ENCODE results near the gene PANX1.
A peak's percentile ranks its signal among the peaks of the same experiment; 100 is the strongest.
"Not testable (repeated sequence)": the region's sequence is repeated elsewhere in the genome, so short reads cannot be mapped to it uniquely, and the experiment has no call there.

The PANX1 gene

DNA sequence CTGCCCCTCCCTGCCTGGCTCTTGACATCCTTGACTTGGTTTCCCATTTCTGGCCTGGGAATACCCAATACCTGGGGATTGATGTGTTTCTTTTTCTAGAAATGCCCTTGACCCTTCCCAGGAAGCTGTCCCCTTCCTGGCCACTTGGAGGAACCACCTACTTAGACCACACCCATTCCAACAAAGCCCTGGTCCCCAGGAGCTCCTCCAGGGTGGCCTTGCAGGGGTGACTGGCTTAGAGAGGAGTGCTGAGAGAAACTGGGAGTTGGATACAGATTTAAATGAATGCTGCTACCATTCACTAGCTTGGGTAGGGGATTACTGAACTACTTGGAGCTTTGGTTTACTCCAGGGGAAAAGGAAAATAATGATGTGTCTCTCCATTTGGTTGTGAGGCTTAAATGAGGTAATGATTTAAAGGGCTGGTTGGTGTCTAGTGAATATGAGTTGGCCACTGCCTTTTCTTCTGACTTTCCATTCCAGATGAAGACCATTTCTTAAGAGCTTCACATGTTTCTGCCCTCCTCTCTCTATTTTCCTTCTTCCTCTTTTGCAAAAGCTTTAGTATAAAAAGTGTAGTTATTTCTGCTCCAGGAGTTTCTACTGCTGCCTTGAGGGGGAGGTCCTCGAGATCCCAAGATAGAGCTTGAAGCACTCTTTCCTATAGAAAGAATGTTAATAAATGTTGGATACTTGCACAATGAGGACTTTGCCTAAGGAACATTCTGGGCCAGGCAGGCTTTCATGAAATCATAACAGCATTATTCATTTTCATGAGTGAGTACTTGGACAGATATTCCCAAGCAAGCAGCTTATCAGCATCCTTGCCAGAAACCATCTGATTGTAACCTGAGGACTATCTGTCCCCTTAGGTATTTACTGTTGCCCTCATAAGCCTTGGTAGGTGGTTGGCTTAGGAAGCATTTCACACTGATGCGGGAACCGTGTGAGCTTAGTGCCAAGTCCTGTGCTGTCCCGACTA, 22.4 kb downstream of the PANX1 start:
- DNase-seq: no peak

DNA sequence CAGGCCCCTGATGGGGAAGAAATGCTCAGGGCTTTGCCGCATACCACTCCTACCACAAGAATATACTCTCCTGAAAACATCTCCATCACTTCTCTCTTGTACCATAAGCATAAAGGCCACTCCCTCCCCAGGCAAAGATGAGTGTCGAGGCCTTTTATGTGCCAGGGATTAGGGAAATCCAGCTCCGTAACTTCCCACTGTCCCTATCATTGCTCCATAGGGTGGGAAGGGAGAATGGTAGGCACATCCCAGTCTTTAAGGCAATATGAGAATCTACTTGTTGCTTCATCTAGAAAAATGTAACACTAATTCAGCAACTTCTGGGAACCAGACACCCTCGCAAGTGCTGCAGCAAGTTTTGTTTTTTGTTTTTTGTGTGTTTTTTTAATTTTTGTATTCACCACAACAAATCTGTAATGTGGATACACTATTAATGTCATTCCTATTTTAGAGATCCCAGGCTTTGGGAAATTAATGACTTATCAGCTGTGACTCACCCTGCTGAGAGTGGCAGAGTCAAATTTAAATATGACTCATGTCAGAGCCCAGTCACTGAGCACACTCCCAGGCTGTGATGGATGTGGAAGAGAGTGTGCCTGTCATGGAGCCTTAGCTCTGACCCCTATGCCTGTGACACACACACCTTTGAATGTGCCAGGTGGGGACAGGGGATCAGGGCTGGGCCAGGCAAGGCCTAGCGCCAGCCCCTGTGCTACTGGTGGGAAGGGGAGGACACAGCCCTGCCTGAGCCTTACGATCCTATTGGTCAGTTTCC, 23.4 kb downstream of the PANX1 start:
- peak; percentile 91 for DNase-seq

DNA sequence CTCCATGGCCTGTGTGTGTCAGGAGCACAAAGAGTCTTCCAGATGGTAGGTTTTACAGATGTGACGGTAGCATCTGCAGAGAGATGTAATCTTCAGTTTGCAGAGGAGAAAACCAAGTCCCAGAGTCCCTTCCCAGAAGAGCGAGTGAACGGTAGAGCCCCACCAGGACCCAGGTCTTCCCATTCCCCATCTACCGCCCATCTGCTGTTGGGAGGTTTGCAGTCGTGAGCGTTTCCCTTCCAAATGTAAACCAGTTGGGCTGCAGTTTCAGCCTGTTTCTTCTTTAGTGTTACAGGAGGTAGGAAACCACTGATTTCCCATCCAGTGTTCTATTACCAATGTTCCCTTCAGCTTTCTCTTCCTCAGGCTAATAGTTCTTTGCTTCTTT, 24.0 kb downstream of the PANX1 start:
- DNase-seq: no peak

DNA sequence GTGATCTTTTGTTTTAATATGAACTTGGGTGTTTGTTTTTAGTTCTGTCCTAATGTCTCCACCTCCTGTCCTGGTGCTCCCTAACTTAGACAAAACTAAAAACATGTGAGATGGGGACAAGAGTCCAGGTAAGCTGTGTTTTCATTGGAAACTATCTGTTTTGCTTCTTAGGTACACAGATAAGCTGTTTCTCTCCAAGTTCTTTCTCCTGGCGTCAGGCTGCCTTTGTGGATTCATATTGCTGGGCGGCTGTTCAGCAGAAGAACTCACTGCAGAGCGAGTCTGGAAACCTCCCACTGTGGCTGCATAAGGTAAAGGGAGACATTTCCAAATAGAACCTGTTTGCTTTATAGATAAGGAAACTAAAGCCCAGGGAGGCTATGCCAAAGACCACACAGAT, 24.7 kb downstream of the PANX1 start:
- no peak for DNase-seq

DNA sequence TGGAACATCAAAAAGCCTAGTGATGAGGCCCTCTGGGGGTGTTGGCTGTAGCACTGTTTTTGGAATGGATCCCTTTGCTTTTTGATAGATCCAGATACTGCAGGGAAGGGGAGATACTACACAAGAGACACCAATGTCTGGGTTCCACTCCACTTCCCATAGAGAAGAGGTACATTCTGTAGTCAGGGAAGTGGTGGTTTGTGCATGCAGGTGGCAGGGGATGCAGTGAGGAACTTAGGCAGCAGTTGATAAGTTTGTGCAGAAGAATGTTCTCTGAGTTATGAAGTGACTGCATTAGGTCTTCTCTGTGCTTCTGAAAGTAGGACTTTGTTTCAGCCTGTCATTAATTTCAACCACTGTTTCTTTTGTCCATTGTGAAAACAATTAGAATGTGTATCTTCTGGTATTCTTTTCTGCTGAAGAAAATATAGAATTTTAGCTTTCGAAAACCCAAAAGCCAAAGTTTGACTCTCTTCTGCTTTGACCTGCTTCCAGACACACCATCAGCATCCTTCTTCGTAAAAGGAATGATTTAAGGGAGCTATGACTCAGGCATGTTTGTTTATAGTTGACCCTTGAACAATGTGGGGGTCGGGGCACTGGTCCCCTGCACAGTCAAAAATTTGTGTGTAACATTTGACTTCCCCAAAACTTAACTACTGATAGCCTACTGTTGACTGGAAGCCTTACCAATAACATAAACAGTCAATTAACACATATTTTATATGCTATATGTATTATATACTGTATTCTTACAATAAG, 25.6 kb downstream of the PANX1 start:
- DNase-seq: no peak

DNA sequence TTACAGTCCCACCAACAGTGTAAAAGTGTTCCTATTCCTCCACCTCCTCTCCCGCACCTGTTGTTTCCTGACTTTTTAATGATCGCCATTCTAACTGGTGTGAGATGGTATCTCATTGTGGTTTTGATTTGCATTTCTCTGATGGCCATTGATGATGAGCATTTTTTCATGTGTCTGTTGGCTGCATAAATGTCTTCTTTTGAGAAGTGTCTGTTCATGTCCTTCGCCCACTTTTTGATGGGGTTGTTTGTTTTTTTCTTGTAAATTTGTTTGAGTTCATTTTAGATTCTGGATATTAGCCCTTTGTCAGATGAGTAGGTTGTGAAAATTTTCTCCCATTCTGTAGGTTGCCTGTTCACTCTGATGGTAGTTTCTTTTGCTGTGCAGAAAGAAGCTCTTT, 28.7 kb downstream of the PANX1 start:
- not testable (repeated sequence) for DNase-seq

DNA sequence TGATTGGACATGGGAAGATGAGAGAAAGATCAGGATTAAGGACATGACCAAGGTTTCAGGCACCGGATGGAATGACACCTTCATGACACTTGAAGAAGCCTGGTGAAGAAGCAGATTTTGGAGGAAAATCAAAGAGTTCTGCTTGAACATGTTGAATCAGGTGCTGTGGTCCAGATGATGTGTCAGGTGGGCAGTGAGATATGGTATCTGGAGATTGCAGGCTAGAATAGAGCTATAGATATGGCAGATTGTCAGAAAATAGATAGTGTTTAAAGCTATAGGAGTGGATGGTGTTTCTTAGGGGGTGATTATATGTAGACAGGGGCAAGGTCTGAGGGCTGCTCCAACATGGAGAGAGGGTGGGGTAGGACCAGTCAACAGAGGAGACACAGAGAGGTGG, 40.2 kb downstream of the PANX1 start:
- no peak for DNase-seq

DNA sequence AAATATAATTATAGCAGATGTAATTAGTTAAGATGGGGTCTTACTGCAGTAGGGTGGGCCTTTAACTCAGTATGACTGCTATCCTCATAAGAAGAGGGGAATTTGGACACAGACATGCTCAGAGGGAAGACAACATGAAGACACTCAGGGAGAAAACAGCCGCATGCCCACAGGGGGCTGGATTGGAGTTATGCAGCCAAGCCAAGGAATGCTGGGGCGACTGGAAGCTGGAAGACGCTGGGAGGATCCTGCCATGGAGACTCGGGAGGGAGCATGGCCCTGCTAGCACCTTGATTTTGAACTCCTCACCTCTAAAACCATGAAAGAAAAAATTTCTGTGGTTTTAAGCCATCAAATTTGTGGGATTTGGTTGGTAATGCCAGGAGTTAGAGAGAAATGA, 40.9 kb downstream of the PANX1 start:
- no peak for DNase-seq

DNA sequence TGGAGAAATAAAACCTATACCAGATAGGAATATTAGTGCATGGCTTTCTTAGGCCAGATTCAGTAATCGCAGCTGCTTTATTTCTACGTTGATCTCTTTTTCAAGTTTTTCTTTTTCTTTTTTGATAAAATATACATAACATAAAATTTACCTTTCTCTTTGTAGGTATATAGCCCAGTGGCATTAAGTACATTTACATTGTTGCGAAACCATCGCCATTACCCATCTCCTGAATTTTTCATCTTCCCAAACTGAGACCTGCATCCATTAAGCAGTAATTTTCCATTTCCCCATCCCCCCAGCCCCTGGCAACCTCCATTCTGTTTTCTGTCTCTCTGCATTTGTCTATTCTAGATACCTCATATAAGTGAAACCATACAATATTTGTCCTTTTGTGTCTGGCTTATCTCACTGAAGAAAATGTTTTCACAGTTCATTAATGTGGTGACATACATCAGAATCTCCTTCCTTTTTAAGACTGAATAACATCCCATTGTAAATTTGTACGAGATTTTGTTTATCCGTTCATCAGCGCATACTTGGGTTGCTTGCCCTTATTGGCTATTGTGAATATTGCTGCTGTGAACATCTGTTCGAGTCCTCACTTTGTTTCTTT, 41.4 kb downstream of the PANX1 start:
- DNase-seq: no peak

DNA sequence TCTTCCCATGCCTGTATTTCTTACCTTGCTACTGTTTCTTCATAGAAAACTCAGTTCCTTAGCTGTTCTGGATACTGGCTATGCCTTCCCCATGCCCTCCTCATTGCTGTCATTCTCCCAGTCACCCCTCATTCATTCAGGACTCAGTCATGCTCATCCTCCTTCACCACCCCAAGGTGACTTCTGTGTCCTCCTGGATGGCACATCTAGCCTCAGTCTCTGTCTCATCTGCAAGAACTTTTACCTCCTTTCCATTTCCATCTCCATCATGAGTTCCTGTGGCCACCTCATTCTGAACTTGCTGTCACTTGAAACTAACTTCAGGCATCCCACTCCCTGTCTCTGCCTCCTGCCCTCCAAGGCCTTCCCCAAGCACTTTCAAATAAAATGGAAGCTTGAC, 42.3 kb downstream of the PANX1 start:
- DNase-seq: peak; percentile 8

DNA sequence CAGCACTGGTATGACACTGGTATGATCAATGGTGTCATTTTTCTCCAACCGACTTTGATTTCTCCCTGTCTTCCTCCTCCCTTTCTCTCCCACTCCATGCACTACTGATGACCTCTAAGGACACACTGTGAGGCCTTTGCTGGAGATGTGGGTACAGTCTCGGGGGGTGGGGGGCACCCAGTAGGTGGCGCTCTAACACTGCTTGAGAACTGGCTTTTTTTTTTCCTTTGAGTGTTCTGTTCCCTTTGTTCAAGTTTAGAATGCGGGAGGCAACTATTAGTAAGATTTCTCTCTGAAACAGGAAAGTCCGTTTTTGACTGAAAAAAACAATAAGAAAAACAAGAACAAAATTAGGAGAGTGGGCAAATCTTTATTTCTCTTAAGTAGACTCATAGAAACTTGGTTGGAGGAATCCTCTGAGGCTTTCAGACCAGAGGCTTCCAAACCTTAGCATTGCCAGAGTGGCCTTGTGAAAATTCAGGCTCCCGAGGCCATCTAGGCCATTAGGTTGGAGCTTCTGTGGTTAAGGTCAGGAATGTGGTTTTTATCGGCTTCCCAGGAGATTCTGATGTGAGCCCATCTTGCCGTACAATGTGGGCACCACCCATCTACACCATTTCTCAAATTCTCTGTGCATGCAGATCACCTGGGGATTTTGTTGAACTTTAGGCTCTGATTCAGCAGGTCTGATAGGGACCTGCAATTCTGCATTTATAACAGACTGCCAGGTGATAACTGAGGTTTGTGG, 43.2 kb downstream of the PANX1 start:
- peak; percentile 61 for DNase-seq

DNA sequence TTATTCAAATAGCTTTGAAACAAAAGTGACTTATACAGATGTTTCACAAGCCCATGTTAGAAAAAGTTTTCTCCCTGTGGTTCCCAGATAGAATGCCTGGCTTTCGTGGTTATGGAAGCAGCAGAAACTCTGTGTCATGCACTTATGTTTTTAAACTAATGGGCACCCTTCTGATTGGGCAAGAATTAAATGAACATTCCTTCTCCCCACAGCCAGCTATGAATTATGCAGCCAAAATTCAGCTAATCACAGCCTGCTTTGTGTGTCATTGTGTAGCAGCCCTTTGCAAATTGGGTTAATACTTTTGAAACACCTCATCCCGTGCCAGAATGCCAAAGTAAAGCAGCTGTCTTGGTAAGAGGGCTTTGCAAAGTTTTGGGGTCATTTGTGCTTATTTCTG, 46.9 kb downstream of the PANX1 start:
- peak; percentile 14 for DNase-seq

DNA sequence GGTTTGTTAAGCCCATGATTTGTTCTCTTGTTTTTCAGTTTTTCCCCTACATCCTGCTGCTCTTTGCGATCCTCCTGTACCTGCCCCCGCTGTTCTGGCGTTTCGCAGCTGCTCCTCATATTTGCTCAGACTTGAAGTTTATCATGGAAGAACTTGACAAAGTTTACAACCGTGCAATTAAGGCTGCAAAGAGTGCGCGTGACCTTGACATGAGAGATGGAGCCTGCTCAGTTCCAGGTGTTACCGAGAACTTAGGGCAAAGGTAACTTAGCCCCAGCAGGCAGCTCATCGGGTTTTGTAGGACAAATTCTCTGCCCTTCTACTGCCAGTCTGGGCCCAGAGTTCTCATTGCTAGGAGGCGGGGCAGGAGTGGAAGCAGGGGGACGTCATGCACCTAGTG, 49.7 kb downstream of the PANX1 start:
- no peak for DNase-seq

DNA sequence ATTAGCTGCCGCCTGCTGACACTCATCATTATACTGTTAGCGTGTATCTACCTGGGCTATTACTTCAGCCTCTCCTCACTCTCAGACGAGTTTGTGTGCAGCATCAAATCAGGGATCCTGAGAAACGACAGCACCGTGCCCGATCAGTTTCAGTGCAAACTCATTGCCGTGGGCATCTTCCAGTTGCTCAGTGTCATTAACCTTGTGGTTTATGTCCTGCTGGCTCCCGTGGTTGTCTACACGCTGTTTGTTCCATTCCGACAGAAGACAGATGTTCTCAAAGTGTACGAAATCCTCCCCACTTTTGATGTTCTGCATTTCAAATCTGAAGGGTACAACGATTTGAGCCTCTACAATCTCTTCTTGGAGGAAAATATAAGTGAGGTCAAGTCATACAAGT, 51.1 kb downstream of the PANX1 start:
- DNase-seq: no peak

DNA sequence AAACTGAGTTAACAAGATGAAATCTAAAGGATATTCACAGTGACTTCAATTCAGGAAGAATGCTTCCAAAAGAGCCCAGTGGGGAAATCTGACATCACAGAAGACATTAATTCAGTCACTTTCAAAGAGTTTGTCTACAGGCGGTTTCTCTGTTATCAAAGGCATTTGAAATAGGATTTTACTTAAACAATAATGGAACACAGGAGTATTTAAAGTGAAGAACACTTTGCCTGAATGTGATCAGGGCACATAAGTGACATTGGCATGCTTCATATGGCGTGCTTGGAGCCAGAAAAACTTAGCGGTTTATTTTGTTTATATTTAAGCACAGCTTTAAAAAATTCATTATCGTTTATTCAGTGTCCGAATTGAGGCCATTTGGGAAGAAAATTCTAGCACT, 52.9 kb downstream of the PANX1 start:
- no peak for DNase-seq

DNA sequence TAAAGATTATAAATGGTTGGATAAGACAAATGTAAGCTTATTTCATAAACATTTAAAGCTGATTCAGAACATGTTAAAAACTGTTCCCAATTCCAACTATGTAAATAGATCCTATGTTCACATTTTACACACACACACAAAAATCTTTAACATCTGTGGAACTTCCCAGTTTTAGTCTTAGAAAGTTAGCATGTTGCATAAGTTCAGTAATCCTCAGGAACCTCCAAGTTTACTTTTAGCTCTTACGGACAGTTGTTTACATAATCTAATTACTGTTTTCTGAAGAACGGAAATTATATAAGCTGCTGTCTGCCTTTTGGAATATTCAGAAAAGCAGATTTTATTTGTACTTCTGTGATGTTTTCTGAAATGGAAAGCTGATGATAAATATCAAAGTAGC, 53.3 kb downstream of the PANX1 start:
- no peak for DNase-seq

DNA sequence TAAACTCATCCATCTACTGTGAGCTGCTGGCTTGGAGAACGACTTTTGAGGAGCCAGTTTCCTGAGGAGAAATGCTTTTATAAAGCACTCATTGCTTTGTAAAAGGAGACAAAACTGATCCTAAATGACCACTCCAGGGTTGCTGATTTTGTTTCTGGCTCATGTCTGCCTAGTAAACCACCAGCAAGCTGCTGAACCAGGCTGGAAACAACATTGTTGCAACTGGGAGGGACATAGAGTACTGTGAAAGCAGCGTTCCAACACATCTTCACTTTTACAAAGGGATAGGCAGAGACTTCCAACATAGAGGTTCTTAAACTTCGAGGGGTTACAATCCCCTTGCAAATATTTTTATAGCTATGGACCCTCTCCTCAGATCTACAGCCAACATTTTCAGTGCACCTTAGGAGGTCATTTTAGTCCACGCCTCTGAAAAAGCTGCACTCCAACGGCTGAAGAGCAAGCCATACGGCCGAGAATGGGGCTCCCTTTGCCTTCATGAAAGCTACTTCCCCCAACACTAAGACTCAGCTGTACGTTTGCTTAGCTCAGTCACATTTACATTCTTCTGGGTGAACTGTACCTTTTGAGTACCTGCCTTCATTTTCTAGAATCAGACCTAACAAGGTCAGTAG, 54.7 kb downstream of the PANX1 start:
- DNase-seq: no peak

DNA sequence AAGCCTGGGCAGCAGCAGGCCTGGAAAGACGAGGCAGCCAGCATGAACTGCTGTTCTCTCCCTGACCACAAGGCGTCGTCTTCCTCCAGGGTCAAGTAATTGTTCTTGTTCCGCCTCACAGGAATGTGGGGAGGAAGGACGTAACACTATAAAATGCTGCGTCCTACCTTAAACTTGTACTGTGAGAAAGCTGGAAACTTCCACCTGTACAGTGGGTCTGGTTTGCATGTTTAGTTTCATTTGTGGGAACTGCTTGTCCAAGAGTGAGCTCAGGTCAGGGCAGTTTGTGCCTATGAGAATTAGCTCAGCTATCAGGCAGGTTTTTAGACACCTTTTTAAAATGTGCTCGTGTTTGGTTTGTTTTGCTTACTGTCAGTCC, 55.2 kb downstream of the PANX1 start:
- peak; percentile 91 for DNase-seq

DNA sequence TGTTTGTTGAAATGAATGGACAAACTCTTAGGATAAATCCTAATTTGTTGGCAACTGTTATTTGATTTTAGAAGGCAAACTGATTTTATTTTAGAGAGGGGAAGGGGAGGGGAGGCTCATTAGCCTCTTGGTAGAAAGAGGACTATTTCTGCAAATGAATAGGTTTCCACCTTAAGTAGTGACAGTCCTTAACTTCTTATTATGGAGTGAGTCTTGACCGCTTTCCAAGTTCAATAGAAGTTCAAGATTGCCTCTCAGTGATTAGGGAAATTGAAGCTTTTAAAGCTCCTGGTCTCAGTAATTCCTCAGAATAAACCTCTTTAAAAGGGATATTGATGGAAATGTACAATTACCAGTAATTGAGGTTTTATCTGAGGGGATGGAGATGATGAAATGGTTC, 55.7 kb downstream of the PANX1 start:
- DNase-seq: no peak

DNA sequence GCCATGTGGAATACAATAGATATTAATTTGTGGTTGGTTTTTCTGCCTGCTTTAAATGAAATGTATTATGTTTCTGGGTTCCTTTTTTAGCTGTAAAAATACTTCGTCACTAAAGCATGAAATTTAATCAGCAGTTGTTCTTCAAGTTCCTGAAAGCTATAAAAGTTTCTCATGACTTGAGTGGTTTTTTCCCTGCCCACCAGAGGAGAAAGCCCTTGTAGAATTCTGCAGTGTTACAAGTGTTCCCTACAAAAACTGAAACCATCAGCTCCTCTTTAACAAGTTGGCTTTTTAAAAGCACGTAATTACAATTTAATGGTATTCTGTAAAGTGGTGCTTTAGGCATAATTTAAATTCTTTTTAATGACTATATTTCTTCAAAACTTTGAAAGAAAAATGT, 56.2 kb downstream of the PANX1 start:
- DNase-seq: no peak

DNA sequence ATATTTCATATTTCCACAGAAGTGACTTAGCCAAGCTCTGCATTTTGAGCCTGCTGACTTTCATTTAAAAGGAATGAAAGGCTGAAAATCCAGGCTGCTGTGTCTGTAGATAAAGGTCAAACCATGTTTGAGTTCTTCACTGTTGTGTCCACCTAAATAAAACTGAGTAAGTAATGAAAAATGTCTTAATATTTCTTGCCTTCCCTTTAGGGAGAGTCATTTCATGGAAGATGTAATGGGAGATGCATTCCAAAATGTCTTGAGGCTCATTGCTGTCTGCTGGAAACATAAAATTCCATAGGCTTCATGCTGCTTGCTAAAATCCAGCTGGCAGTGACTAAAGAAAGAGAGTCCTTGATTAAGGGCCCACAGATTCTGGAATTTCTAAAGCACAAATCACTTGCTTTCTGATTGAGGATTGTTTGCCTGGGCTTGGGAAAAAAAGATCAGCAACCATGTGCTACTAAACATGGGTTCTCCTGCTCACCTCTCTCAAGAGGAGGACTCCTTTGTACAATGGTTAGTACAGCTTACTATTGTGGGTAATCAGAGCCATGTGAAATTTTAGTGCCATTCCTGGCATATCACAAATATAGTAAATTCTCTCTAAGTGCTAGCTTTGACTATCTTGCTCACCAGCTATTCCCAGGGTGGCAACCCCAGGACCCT, 56.9 kb downstream of the PANX1 start:
- no peak for DNase-seq
